Hematopoietic multipotent progenitor cell treated with erythropoietin and hydrocortisone succinate and interleukin-3 and kit ligand, for 8 days (in vitro differentiated cells): ENCODE data around the gene CAMK2B.
A peak's percentile ranks its signal among the peaks of the same experiment; 100 is the strongest.

Experiments
- DNase-seq: peaks from one replicate; pipeline ENCODE4 v3.0.0-alpha.2; 2015

The CAMK2B gene

DNA sequence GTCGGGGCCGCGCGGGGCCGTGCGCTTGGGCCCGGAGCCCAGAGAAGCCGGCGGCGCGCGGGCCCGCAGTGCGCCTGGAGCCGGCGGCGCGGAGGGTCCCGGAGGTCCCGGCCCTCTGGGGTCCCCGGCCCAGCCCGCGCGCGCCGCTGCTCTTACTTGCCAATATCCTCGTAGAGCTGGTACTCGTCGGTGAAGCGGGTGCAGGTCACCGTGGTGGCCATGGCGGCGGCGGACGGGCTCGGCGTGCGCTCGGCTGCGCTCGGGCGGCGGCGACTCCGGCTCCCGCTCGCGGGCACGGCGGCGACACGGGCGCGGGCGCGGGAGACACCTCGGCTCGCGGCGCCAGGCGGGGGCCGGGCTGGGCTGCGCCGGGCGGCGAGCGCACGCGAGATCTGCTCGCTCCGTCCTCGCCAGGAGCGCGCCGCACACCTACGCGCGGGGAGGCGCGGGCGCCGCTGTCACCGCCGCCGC lies at the start of gene CAMK2B:
Gene CAMK2B, minus strand, starts transcription at position 394 of the 471 bp plus-strand sequence. Its CDS starts 173 bp downstream, at position 221.
- DNase-seq: no peak

DNA sequence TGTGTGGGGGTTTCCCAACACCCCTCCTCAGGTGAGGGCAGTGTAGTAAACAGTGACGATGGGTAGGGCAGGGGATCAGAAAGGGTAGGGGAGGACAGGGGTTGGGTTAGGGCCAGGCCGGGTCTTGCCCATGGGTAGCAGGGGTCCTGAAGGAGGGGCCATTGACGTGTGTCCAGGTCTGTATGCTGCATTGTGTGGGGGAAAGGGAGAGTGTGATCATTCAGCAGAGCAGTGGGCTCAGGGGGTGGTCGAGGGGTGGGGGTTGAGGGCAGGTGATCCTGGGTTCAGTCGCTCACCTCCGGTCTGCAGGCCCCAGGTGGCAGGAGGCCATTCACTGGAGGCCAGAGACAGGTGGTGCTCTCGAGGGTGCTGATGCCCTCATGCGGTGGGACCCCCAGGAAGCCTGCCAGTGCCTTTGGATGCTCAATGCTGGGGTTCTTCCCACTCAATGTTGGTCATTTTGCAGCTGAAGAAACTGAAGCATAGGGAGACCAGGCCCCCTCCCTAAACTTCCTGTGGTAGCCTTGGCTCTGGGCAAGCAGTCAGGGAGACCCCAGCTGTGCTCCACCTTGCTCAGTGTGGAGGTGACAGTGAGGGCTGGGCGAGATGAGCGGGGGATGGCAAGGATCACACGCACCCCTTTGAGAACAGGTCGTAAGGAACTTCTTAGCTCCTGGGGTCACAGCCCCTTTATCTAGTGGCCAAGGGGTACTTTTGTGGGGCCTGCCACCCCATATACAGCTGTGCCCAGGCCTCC lies 48.8 kb upstream of the CAMK2B start:
- DNase-seq: no peak

DNA sequence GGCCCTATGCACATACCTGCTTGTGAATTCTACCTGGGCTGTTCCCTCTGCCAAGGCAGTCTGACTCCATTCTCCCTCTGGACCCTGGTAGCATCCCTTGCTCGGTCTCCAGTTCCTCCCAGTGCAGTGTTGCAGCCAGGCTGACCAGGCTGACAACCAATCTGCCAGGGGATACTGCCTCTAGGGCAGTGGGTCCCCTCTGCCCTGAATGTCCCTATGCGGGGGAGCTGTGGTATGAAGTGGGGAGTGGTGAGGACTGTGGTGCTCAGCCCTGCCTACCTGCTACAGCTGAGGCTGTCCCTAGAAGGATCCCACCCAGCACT lies 48.0 kb upstream of the CAMK2B start:
- DNase-seq: no peak

DNA sequence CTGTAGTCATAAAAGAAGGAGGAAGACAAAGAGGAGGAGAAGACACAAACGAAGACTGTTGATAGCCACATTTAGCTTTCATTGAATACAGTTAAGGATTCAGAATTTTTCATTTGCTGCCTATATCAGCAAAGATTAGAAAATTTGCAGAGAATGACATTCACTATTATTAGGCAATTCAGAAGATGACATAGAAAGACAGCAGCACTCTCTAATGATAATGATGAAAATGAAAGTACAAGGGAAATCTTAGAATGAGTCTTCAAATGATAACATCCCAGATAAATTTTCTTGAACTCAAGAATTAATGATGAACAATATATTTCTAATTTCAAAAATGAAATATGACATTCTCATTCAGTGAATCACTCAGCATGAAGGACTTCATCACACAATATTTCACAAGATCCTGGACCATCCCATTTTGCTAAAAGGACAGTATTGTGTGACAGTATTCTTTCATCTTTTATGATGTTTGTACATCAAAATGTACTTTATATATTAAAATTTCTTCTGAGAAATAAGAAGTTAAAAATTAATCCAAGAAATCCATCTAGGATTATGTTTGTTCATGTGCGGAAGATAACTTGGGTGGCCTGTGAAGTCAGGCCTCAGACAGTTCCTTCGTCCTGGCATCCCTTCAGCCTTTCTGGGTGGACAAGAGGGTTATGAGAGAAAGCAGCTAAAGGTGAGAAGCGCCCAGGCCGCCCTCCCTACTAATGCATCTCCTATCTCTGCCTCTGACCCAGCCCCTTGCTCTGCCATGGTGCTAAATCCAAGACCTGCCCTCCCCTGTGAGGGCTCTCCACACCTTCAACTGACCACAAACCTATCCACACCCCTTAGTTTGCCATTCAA lies 47.4 kb upstream of the CAMK2B start:
- DNase-seq: no peak

DNA sequence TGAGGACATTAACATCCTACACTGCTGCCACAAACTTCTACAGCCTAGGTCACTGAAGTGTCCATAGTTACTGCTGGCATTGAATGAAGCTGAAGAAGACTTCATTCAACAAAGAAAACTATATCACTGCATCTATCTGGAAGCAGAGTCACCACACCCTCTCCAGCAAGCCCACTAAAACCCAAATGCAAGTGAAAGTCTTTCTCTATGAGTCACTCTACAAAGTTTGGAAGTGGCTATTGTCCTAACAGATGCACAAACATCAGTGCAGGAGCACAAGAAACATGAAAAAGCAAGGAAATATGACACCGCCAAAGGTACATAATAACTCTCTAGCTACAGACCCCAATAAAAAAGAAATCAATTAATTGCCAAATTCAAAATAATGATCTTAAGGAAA lies 43.5 kb upstream of the CAMK2B start:
- no peak for DNase-seq

DNA sequence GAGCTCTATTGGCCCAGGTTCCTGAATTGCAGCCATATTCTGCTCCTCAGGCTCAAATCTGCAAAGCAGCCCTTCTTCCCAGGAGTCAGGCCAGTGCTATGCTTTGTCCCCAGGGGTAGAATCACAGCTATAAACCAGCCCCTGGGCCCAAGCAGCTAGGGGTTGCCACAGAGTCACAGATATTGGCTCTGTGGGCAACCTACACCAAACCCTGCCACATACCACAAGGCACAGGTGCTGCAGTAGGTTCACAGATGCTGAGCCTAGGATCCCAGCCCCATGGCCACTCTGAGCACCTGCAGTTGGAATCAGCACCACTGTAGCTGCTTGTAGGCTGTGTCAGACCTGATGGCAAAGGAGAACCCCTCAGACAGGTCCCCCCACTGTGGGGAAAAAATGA lies 43.1 kb upstream of the CAMK2B start:
- DNase-seq: no peak

DNA sequence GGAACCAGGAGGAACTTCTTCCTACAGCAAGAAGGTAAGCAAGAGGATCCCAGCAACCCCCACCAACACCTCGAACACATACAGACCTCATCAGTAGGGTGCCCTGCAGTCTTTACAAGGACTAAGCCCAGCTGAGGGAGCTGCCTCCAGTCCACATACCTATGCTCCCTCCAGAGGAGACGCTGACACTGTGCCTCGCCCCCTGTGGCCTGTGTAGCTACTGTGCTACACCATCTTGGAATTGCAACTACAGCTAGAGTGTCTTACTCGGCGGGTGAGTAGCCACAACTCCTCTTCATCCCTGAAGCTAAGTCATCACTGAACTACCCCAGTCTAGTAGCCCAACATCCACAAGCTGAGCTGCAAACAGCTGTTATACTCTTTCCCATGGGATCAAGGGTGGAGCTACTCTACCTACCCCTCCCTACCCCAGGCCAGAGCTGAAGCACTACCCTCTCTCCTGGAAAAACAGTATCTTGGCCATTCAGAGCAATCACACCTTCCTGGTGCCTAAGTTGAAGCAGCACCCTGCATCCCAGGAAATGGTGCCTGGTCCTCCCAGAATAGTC lies 42.2 kb upstream of the CAMK2B start:
- DNase-seq: no peak

DNA sequence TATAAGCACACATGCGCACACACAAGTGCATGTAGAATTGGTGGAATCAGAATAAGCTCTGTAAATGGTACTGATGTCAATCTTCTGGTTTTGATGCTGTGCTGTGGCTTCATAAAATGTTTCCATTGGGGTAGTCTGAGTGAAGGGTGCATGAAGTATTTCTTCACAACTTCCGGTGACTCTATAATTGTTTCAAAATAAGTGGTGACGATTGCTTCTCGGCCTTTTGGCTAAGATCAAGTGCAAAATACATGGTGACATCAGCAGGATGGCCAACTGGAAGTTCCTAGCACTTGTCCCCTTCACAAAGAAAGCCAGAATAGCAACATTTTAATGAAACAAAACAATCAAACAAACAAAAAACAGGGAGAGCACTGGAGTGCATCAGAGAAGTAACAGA lies 41.6 kb upstream of the CAMK2B start:
- DNase-seq: no peak

DNA sequence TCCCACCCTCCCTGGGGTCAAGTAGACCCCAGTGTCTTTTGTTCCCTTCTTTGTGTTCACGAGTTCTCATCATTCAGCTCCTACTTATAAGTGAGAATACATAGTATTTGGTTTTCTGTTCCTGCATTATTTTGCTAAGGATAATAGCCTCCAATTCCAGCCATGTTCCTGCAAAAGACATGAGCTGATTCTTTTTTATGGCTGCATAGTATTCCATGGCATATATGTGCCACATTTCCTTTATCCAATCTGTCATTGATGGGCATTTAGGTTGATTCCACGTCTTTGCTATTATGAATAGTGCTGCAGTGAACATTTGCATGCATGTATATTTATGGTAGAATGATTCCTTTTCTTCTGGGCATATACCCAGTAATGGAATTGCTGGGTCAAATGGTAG lies 28.3 kb upstream of the CAMK2B start:
- DNase-seq: no peak

DNA sequence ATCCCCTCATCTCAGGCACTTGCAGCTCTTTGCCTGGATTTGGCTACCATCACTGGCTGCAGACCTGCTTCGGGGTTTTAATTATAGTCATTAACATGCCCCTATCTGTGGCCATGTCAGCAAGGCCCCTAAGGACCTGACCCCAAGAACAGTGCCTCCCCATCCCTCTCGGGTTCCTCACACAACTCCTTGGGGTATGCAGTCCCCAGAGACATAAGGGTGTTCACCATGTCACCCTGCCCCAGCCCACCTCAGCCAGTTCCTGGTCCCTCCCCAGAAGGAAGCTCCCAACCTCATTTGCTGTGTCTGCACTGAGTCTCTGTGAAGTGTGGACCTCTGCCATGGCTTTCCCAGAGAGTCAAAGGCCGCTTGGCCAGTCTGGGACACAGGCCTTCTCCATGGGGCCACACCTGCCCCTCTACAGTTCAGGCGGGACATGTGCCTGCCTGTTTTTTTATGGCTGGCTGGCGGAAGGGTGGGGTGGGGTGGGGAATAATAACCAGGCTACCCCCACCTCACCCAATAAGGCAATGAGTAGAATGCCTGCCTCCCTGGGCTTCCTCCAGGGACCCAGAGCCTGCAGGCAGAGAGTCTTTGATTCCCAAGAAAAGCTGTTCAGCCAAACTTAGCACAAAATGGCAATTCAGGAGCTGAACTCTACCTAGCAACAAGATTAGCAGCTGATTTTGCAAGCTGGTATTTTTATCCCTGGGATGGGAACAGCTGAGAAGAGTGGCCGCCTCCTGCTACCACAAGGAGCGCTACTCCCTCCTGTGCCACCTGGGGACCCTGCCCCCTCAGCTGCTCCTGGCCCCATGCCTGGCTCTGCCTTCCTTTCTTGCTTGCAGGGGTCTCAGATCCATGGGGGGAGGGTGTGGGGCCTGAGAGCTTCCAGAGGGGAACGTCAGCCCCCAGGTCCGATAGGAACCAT lies 23.7 kb upstream of the CAMK2B start:
- DNase-seq: no peak

DNA sequence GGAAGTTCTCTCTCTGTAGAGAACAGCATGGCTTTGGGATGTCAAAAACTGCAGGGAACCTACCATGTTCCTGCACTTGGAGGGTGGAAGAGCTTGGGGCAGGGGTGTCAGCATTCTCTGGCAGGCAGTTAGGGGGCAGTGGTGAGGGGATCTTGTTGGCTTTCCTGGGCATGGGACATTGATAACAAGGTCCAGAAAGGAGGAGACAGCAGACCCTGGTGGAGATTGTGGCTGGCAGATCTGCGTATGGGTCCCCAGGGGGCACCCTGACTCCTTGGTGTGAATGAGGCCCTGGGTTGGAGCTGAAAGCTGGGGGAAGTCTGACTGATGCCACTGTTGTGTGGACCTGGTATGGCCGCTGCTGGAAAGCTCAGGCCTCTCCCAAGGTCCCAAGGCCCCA lies 22.9 kb upstream of the CAMK2B start:
- peak; percentile 58 for DNase-seq

DNA sequence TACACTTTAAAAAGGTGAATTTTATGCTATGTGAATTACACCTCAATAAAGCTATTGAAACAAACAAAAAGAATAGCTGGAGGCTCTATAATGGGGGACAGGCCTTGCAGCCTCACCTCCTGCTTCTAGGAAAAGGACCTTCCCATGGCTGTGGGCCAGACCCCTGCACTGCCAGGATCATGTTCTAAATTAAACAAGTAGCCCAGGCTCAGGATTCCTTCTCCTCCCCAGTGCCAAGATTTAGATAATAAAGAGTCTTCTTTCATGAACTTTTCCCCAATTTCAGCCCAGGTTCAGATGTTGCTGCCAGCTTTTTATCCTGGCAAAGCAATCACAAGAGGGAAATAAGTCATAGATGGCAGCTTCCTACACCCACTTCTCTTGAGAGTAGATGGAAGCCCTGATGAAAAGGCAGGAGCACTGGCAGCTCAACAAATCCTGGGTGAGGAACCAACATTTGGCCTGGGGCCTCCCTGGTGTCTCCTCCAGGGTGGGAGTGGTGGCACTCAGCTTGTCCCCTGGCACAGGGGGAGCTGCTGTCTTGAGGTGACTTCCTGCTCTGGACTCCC lies 22.2 kb upstream of the CAMK2B start:
- no peak for DNase-seq

DNA sequence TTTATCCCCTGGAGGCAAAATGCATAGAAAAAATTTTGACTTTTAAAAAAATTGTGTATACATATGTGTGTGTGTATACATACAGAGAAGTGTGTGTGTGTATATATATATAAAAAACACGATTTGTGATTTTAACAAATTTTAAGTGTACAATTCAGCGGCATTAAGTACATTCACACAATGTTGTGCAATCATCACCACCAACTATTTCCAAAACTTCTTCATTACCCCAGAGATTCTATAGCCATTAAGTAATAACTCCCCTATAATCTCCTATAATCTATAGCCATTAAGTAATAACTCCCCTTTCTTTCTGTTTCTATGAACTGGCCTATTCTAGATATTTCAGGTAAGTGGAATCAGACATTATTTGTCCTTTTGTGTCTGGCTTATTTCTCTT lies 20.7 kb upstream of the CAMK2B start:
- DNase-seq: no peak

DNA sequence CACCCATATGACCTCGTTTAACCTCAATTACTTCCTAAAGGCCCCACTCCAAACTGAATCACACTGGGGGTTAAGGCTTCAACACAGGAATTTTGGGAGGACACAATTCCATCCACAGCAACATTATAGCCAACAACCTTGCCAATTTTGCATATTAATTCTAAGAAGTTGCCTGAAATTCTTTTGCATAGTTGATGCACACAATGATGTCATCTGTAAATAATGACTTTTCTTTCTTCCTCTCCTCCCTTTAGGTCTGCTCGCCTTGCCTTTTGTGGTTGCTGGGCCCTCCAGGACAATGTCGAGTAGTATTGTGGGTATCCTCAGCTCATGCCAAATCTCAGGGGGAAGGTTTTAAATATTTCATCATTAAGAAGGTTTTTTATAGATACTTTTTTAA lies 16.0 kb upstream of the CAMK2B start:
- no peak for DNase-seq

DNA sequence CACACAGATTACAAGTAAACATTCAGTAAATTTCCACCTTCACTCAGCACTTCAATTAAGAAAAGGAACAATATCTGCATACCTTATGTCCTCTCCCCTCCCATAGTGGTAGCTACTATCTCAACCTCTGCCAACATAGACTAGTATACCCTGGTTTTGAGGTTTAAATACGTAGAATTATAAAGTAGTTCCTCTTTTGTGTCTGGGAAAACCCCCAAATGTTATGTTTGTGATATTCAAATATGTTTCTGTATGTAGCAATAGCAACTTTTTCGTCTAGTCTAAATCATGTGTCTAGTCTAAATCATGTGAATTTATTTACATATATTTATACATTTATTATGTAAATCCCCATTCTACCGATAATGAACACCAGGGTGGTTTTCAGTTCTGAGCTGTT lies 13.2 kb upstream of the CAMK2B start:
- DNase-seq: no peak

DNA sequence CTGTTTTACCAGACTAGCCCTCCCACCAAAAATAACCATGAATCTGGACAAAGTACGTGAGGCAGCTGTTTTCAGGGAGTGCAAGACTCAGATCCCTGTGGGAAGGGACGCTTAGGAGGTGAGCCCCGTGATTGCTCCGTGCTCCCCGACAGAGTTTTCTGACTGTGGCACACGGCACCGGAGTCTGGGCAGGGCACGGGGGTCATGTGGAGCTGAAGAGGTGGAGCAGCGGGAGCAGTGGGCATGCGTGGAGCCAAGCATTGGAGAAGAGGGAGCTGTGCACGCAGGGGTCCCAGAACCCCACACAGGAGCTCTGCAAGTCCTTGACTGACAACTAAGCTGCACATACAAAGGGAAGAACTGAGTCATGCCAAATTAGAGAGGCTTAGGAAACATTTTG lies 11.1 kb upstream of the CAMK2B start:
- DNase-seq: no peak

DNA sequence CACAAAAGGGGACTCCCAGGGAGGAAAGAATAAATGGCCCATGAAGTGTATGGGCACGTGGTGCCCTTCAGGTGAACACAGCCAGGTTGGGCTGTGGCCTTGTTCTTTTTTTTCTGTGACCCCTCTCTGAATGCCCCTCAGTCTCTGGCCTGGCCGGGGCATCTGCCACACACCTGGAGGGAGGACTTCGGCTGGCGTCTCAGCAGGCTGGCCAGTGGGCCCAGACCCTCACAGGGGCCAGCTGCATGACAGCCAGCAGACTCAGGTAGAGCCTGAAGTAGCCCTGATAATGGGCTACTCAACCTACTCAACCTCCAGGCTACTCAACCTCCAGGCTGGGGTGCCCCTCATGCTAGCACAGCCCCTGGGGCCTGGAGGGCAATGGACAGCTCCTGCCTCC lies 9.8 kb upstream of the CAMK2B start:
- no peak for DNase-seq

DNA sequence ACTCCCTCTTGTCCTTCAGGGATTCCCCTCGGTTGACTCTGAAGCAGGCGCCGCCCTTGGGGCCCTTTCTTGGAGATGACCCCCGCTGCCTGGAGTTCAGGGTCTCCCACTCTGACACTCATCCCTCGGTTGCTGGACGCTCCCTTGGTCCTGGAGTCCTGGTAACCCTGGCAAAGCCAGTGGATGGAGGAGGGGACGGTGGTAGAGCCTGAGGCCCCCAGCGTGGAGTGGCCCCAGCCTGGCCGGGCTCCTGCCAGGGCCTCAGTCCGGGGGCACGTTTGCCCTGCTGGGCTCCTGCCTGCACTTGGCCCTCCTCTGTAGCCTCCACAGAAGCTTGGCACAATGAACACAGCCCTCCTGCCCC lies 9.3 kb upstream of the CAMK2B start:
- no peak for DNase-seq

DNA sequence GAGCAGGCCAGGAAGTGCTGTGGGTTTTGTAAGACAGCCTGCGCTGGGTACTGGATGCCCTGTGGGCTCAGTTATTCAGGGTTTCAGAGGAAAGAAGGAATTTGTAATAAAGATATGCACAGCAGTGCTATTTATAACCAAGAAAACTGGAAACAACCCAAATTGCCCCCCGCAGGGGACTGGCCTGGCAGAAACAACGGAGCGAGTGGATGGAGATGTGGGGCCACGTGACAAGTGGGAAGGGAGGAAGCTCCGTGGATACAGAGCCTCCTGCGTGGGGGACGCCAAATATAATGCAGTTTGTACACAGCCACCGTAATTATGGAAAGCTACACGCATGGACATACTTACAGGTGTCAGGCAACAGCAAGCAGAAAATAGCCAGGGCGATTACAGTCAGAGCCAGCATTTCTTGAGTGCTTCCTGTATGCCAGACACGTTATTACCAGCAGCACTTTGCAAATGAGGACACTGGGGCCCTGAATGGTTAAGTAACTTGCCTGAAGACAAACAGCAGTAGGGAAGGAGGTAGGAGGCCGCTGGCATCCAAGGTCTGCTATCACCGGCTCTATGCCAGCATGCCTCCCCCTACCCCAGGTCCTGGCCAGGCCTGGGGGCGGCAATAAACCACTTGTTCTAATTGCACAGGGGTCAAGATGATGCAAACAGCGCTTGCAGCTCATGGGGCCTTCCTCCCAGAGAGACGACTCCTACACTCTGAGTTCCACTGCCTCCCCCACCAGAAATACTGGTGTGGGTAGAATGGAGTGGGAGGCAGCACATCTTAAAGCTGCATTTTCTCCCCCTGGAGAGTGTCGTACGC lies 8.7 kb upstream of the CAMK2B start:
- DNase-seq: no peak

DNA sequence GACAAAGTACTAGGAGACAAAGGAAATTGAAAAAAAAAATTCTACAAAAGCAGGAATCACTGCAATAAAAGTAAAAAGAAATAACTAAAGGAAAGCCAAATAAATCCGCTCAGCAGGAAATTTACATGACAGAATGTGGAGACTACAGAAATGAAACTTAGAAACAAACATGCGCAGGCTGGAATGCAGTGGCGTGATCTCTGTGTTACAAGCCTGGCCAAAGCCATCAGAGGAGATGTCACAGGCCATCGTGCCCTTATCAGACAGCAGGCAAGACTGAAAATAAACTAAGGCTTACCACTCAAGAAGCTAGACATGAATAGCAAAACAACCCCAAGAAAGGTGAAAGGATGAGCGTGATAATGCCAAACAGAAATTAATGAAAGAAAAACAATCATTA lies 6.3 kb upstream of the CAMK2B start:
- DNase-seq: no peak

DNA sequence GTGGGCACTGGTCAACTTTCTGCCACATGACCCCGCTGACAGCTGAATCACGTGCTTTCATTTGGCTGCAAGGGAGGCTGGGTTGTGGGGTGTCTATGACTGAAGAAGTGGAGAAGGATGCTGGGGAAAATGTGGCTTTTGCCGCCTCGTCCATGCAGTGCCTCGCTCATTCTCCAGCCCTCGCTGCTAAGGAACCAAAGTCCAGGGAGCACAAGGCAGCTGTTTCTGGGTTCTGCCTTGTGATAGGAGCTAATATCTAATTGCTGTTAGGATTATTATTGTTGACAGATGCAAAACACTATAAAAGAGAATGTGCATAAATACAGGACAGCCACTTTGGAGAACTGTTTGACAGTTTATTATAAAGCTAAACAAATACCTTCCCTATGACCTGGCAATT lies 4.9 kb upstream of the CAMK2B start:
- DNase-seq: no peak

DNA sequence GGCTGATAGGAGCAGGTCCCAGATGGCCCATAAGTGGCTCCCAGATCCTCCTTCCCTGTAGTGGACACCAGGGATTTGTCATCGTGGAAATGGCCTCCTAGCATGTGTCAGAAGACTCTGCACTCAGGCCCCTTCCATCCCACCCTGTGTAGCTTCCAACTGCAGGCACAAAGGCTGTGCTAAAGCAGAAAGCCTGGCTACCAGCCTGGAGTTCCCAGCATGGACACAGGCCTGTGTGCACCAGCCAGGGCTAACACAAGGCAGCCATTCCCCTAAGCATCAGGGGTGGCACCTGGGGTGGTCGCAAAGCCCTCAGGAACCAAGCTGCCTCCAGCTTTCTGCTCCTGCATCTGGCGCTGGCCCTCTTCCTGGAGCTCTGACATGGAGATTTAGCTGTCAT lies 4.5 kb upstream of the CAMK2B start:
- no peak for DNase-seq
